ENCODE data around the gene C10orf90.

GRCh38 chr10:126687121-126687606 lies 16.7 kb upstream of the C10orf90 start:
- TF ChIP-seq FOXM1 (IDR thresholded peaks at IDR 0.05; ENCODE audit: borderline replicate concordance, low read depth) (no peak), REST (IDR thresholded peaks at IDR 0.05; ENCODE audit: low read depth) (no peak), TCF12 (IDR thresholded peaks at IDR 0.05; ENCODE audit: low read depth) (no peak), MAX (IDR thresholded peaks at IDR 0.05) (no peak), EP300 (IDR thresholded peaks at IDR 0.05; ENCODE audit: borderline replicate concordance) (no peak), NFIC (IDR thresholded peaks at IDR 0.05) (no peak), TAF1 (IDR thresholded peaks at IDR 0.05; ENCODE audit: low read depth) (no peak), EGR1 (IDR thresholded peaks at IDR 0.05) (no peak)

Data from Ishikawa (cell line).